ENCODE data around the gene NCKIPSD.

NCKIPSD gene

DNA sequence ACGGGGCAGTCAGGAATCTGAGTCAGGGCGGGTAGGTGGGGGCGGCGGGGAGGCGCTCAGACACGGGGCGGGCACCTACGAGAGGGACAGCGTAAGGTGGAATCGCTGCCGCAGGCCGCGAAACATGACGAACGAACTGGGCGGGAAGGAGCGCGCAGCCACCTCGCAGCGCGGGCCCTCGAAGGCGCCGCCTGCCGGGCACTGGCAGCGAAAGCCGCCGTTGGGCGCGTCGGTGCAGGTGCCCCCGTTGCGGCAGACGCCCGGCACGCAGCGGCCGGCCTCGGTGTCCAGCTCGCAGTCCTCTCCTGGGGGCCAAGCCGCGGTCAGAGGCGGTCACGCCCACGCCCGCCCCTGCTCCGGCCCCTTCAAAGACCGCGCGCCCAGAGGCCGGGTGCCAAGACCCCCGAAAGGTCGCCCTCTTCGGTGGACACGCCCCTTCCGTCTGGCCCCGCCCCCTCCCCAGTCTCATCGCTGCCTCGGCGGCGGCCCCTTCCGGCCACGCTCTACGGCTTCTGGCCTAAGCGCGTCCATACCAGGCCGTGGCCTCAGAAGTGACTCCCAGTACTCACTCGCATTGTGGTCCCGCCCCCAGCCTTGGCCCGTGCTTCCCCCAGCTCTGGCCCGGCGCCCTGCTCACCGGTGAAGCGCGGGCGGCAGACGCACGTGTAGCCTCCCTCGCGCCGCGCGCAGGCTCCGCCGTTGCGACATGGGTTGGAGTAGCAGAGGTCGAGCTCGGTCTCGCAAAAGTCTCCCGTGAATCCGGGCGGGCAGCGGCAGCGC lies 29.5 kb downstream of the NCKIPSD start:
- peak; percentile 88 to 90 for DNase-seq
- TF ChIP-seq GATA1 (IDR thresholded peaks at IDR 0.05; ENCODE audit: low read depth, low read length) (no peak), POLR2A (IDR thresholded peaks at IDR 0.05; ENCODE audit: low read length) (no peak)

DNA sequence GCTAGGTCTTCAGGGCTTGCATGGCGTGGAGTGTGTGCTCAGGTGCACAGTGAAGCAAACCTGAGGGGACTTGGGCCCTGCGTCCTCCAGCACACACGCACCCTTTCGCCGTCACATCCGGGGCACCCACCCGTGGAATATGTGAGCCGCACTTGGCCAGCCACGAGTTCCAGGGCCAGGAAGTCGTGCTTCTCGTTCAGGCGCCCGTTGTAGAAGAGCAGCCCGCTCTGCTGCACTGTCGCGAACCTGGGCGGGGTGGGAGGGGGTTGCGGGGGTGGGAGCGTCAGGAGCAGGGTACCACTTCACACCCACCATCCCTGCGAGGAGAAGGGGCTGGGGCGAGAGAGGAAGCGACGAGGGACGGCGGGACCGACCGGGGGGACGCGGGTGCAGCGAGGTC lies 30.1 kb downstream of the NCKIPSD start:
- DNase-seq, result no peak
- TF ChIP-seq POLR2A (IDR thresholded peaks at IDR 0.05; ENCODE audit: low read length), result no peak
- no peak for TF ChIP-seq GATA1 (IDR thresholded peaks at IDR 0.05; ENCODE audit: low read depth, low read length)

DNA sequence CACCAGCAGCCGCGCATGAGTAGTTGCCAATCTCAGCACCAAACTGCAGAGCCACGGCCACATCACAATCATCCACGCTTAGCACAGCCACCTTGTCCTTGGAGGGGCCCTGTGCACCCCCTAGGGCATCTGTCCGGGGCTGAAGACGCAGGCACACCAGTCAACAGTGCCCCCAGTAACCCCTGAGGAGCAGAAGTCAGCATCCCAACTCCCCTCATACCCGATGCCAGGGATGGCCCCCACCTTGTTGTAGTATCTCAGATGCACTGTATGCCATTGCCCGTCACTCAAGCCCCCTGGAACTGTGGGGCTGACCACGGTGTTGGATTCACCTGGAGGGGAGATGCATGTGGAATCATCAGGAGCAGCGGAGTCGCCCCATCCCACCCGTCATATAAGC lies 30.7 kb downstream of the NCKIPSD start:
- TF ChIP-seq POLR2A (IDR thresholded peaks at IDR 0.05; ENCODE audit: low read length) (no peak), GATA1 (IDR thresholded peaks at IDR 0.05; ENCODE audit: low read depth, low read length) (no peak)
- DNase-seq, result no peak

DNA sequence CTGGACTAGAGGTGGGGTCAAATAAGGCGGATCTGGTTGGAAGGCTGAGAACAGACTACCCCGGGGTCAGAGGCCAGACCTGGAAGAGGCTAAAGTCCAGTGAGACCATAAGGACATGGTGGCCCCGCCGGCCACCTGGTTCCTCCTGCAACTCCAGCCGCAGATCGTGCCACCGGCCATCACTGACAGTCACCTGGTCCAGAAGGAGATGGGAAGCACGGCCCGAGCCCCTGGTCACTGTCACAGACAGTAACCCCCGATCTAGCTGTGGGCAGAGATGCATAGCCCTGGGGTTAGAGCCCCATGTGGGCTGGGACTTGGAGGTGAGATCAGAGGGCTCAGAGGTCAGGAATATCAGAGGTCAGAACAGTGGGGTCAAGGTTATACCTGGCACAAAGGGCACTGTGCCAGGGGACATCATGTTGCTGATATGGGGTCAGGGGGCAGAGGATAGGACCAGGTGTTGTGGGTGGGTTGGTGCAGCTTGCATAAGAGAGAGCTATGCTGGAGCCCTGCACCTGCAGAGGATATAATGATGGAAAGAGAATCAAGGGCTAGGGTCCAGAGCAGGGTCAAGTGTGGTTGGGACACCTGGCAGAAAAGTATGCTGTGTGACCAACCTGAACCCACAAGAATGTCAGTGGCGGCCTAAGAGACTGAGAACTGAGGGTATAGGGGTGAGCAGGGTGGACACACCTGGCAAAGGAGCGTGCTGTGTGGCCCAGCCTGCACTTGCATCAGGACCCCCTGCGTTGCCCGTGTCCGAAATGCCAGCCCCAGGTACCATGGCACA lies 32.6 kb downstream of the NCKIPSD start:
- DNase-seq, result no peak

DNA sequence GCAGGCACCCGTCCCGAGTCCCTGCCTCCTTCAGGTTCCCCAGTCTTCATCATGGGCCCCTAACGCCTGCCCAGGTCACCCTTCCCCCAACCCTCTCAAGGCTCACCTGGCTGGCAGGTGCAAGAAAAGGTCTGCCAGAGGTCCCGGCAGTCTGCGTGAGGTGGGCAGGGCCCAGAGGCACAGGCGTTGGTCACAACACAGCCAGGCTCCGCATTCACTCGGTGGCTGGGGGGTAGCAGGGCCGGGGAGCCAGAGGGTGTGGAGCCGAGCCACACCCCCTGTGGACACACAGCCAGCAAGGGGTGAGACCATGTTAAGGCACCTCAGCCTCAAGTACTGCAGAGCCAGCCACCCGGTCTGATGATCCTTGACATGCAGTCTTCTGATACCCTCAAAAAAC lies 33.9 kb downstream of the NCKIPSD start:
- no peak for TF ChIP-seq GATA1 (IDR thresholded peaks at IDR 0.05; ENCODE audit: low read depth, low read length)
- no peak for TF ChIP-seq POLR2A (IDR thresholded peaks at IDR 0.05; ENCODE audit: low read length)
- DNase-seq, result no peak

More for the DNA sequence above, 32.6 kb downstream of the NCKIPSD start:
- TF ChIP-seq POLR2A (IDR thresholded peaks at IDR 0.05; ENCODE audit: low read length) (no peak), GATA1 (IDR thresholded peaks at IDR 0.05; ENCODE audit: low read depth, low read length) (no peak)

DNA sequence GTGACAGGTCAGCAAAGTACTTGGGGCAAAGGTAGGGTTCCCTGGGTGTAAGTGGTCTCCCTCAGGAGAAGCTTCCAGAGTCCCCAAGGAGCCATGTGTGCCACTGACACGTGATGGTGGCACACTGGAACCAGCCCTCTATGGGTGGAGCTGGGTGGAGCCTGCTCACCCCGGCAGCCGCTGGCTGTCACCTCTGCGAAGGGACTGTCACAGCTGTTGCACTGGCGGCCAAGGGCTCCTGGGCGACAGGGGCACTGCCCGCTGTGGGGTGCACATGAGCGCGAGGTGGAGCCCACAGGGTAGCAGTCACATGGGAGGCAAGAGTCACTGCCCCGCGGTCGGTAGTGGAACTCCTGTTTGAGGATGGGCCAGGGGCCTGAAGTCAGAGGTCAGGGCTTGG lies 35.0 kb downstream of the NCKIPSD start:
- no peak for DNase-seq
- TF ChIP-seq POLR2A (IDR thresholded peaks at IDR 0.05; ENCODE audit: low read length) (no peak), GATA1 (IDR thresholded peaks at IDR 0.05; ENCODE audit: low read depth, low read length) (no peak)

DNA sequence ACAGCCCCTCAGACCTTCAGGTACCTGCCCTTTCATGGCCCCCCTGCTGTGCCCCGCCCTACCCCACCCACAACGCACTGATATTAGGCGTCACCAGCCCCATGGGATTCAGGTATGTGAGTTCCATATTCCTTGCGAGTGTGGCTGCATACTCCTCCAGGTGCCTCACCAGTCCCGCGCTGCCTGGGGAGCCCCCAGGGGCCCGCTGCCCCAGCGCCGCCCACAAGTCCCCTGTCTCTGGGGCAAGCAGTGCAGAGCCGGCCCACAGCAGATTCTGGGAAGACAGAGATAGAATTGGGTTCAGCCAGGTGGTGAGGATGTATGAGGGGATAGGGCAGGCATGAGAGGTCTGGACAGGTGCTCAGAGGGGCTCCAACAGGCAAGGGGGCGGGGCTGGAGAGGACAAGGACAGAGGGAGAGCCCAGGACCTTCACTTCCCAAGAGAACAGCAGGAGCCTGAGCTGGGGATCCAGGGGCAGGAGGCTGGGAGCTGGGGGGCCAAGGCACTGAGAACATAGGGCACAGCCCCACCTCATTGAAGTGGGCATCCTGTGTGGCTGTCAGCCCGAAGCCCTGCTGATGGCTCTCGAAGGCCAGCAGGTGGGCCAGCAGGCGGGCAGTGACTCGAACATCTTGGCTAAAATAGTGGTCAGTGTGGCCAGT lies 37.4 kb downstream of the NCKIPSD start:
- DNase-seq, result no peak
- no peak for TF ChIP-seq POLR2A (IDR thresholded peaks at IDR 0.05; ENCODE audit: low read length)
- no peak for TF ChIP-seq GATA1 (IDR thresholded peaks at IDR 0.05; ENCODE audit: low read depth, low read length)

DNA sequence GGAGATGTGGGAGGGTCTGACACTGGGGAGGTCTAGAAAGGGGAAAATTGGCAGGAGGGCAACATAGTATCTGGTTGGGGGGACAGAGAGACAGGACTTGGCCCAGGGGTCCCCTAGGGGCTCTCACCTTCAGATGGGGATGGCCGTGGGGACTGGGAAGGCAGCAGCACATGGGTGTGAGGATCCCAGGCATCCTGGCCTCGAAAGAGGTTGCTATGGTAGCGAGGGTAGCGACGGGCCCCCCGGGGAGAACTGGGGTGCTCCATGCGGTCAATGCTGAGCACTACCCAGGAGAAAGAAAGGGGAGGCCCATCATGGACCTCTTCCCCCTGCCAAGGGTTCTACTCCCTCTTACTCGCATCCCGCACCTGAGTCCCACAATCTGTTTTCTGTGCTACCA lies 38.0 kb downstream of the NCKIPSD start:
- no peak for DNase-seq
- TF ChIP-seq GATA1 (IDR thresholded peaks at IDR 0.05; ENCODE audit: low read depth, low read length) (no peak), POLR2A (IDR thresholded peaks at IDR 0.05; ENCODE audit: low read length) (no peak)

DNA sequence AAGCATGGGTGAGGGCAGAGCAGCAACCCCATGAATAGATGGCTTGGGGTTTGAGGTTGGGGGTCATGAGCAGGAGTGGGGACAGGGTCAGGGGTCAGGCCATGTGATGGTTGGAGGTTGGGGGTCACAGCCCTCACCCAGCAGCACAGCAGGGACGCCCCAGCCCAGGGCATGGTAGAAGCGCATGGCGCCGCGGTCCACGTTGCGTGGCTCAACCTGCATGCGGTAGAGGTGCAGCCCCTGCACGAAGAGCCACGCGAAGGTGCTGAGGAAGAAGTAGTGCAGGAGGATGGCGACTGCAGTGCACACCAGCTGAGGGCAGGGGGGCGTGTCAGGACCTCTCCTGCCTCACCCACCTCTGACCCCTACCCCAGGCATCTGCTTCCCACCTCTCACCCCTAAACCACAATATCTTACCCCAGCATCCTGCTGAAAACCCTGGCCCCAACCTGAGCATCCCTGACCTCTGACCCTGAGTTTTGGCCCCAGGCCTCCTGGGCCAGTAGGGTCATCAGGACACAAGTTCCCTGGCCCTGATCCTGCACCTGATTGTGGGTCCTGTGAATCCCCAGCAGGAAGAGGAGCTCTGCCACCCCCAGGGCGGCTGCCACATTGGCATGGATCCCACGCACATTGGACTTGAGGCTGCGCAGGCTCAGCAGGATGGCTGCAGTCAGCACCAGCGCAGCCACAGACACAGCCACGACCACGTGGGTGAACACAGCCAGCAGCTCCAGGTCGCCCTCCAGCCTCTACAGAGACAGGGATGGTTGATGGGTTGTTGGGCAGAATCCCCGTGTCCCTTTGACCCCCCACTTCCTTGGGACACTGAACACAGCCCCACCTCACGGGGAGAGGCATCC lies 40.6 kb downstream of the NCKIPSD start:
- TF ChIP-seq POLR2A (IDR thresholded peaks at IDR 0.05; ENCODE audit: low read length) (no peak), GATA1 (IDR thresholded peaks at IDR 0.05; ENCODE audit: low read depth, low read length) (no peak)
- DNase-seq, result no peak

DNA sequence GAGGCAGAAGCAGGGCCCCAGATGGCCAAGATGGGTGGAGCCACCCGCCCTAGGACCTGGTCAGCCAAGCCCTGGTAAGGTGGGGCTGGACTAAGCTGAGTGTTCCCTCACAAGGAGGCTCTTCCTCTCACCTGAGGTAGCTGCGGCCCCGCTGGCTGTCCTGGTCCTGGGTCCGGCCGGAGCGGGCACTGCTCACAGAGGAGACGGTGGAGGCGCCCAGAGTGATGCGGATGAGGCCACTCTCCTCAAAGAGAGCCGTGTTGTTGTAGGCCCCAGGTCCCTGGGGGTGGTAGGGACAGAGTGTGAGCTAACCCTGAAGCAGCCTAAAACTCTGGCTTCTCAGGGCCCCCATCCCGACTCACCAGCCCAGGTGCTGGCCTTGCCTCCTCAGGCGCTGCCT lies 43.1 kb downstream of the NCKIPSD start:
- TF ChIP-seq GATA1 (IDR thresholded peaks at IDR 0.05; ENCODE audit: low read depth, low read length) (no peak), POLR2A (IDR thresholded peaks at IDR 0.05; ENCODE audit: low read length) (no peak)
- no peak for DNase-seq

DNA sequence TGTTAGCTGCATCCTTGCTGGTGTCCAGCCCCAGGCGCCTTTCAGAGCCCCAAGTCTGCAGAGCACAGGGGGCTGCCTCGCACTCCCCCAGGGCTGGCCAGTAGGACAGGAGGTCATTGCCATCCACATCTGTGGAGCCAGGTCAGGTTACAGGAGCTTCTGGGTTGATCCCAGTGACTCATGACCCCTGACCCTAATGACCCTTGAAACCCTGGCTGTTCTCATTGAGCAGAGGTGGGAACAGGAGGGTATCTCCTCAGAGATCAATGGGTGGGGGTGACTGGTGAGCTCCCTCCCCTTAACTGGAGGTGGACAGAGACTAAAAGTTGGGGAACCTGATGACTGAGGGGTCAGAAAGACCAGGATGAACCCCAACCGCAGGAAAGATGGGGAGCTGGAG lies 44.3 kb downstream of the NCKIPSD start:
- no peak for DNase-seq
- TF ChIP-seq POLR2A (IDR thresholded peaks at IDR 0.05; ENCODE audit: low read length), result no peak
- TF ChIP-seq GATA1 (IDR thresholded peaks at IDR 0.05; ENCODE audit: low read depth, low read length), result no peak

DNA sequence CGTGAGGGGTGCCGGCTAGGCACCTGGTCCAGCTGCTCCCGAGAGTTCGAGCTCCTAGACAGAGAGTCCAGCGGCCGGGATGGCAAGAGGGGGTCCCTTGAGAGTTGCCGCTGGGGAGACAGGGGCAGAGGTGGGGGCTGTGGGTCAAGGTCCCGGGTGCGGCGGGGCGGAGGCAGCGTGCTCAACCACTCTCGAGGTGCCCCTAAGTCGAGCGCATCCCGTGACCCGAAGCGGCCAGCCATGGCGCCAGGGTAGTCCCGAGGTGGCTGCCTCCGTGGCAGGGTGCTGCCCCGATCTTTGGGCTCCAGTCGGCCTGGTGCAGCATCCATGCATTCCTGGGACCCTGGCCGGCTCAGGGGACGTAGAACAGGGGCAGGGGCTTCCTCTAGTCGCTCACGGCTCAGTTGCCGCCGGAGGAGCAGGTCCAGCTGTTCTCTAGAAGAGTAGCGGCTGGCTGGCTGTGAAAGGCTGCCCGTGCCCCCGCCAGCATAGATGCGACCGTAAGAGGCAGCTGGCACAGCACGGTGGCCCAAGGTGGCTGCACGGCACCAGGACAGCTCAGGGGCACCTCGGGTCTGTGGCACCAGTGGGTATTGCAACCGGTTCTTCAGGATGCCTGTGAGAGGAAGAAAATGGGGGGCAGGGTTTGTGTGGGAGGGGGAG lies 45.6 kb downstream of the NCKIPSD start:
- DNase-seq, result no peak
- TF ChIP-seq POLR2A (IDR thresholded peaks at IDR 0.05; ENCODE audit: low read length) (no peak), GATA1 (IDR thresholded peaks at IDR 0.05; ENCODE audit: low read depth, low read length) (no peak)

DNA sequence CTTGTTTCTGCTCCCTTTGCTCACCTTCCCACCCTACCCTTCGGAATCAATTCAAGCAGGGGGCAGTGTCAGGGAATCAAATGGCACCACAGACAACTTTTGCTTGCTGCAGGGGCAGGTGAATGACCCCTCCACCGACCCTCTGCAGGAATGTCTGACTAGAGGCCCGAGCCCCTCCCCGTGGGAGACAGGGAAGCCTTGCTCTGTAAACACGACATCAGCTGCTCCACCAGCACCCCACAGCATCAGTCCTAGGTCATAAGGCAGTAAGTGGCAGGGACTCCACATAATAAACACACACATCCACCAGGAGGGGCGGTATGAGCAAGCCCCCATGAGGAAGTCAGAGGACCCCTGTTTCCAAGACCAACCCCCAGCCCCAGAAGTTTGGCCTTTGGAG lies 48.4 kb downstream of the NCKIPSD start:
- no peak for TF ChIP-seq POLR2A (IDR thresholded peaks at IDR 0.05; ENCODE audit: low read length)
- no peak for TF ChIP-seq GATA1 (IDR thresholded peaks at IDR 0.05; ENCODE audit: low read depth, low read length)
- no peak for DNase-seq

All from erythroblast (primary cell).